ENCODE results near the gene POLE. TPM values are rescaled to one million over a fixed set of nuclear protein-coding genes. Genes with fewer than 3 reads are reported as not detected.

The POLE gene
- total and polyA plus RNA-seq, 11 donors: 5.3 to 18.6 (median 9.8) TPM

GRCh38 chr12:132625731-132626430, 61.3 kb downstream of the POLE start:
- no peaks in the 10 kb centered on the region for H3K27me3 ChIP-seq
- TF ChIP-seq CTCF (IDR thresholded peaks at IDR 0.05) (no peak), POLR2A (IDR thresholded peaks at IDR 0.05) (no peak)
- H3K27ac ChIP-seq: no peak overlapping the region
- peaks cover 0 to 39% (median 28%) of the 10 kb centered on the region in 9 donors for H3K36me3 ChIP-seq
- no peak overlapping the region for H3K4me3 ChIP-seq
- WGBS, 4 donors: 94 to 97% (median 95%) methylated on average over 9 to 24 of the region's 24 CpGs
- no peaks in the 10 kb centered on the region for H3K9me3 ChIP-seq
- H3K4me1 ChIP-seq: peaks cover 0 to 13% (median 4%) of the 10 kb centered on the region in 12 donors
- no peak for DNase-seq
- intact Hi-C loops (cut with DNase I): no loop called here
- ATAC-seq: no peak

- Histone ChIP-seq H3K36me3 (peaks cover 0 to 31% (median 22%) of the 10 kb centered on the region in 9 donors), H3K27ac (no peak overlapping the region), H3K4me3 (no peak overlapping the region), H3K9me3 (no peaks in the 10 kb centered on the region), H3K27me3 (peaks cover 0 to 8% (median 5%) of the 10 kb centered on the region in 9 donors), H3K4me1 (peaks cover 0 to 13% (median 4%) of the 10 kb centered on the region in 12 donors)
- TF ChIP-seq CTCF (IDR thresholded peaks at IDR 0.05) (no peak), POLR2A (IDR thresholded peaks at IDR 0.05) (no peak)
- DNase-seq (no peak), ATAC-seq (no peak)
- WGBS, 4 donors: 89 to 95% (median 92%) methylated on average over 22 to 32 of the region's 32 CpGs
- intact Hi-C loops (cut with DNase I): no loop called here
Measured at GRCh38 chr12:132624910-132625630, 62.1 kb downstream of the POLE start.

GRCh38 chr12:132624186-132624855, 62.8 kb downstream of the POLE start:
- Histone ChIP-seq H3K9me3 (no peaks in the 10 kb centered on the region), H3K27me3 (peaks cover 6 to 15% (median 12%) of the 10 kb centered on the region in 9 donors), H3K36me3 (peaks cover 0 to 23% (median 16%) of the 10 kb centered on the region in 9 donors), H3K4me1 (peaks cover 0 to 13% (median 4%) of the 10 kb centered on the region in 12 donors), H3K27ac (no peak overlapping the region), H3K4me3 (no peak overlapping the region)
- WGBS, 4 donors: 94 to 95% (median 95%) methylated on average over 16 to 22 of the region's 22 CpGs
- no peak for DNase-seq
- TF ChIP-seq CTCF (IDR thresholded peaks at IDR 0.05) (no peak), POLR2A (IDR thresholded peaks at IDR 0.05) (no peak)
- intact Hi-C loops (cut with DNase I): no loop called here
- ATAC-seq: no peak

All from heart left ventricle (tissue), 16 donors.